SK-N-SH (cell line): ENCODE results near the gene FBXW5. TPM values are rescaled to one million over a fixed set of nuclear protein-coding genes. Genes with fewer than 3 reads are reported as not detected.

Experiments
- CTCF ChIA-PET: fragments of 300-600, 350-600 bp; formaldehyde crosslinking; extraction: SDS; loops from one replicate; lab custom pipeline; 2021; lab: Yijun Ruan, JAX
- POLR2A ChIA-PET: fragments of 350-600 bp; sonication (Branson Sonifier 250); formaldehyde crosslinking; extraction: SDS; loops from one replicate; lab custom pipeline; 2020; ENCODE audit warnings: antibody characterized with exemption, inconsistent platforms; lab: Yijun Ruan, JAX
- DNase-seq: peaks from one replicate; pipeline ENCODE4 v3.0.0; 2012
- H2AFZ ChIP-seq: fragments of 200-600 bp; sonication (generic); 2 replicates; pipeline ENCODE4 v1.8.1; 2016; ENCODE audit warnings: antibody characterized with exemption, mild to moderate bottlenecking, low read depth
- H3F3A ChIP-seq: fragments of 200-600 bp; sonication (generic); replicated peaks from 2 replicates; pipeline ENCODE3; 2016; ENCODE audit warnings: antibody characterized with exemption, mild to moderate bottlenecking; ENCODE audit not compliant: insufficient read depth
- H3K27ac ChIP-seq, 2 experiments: fragments of 200-500 bp in 1 of 2; fragments of 200-600 bp in 1 of 2; sonication (Bioruptor generic) in 1 of 2; sonication (generic), shearing (Covaris generic) in 1 of 2; 2 replicates each; pipeline versions ENCODE4 v1.5.1 to v1.6.1; 2014 to 2016; ENCODE audit warnings: low read depth in 2 of 2, inconsistent platforms in 1 of 2, low read length in 1 of 2, mild to moderate bottlenecking in 1 of 2, mixed read lengths in 1 of 2
- H3K27me3 ChIP-seq: fragments of 200-600 bp; sonication (generic), shearing (Covaris generic); 2 replicates; pipeline ENCODE4 v1.6.1; 2016; ENCODE audit warnings: mixed run types; ENCODE audit not compliant: insufficient read depth
- H3K36me3 ChIP-seq, 2 experiments: fragments of 200-500 bp in 1 of 2; fragments of 200-600 bp in 1 of 2; sonication (Bioruptor generic) in 1 of 2; sonication (generic) in 1 of 2; replicated peaks in 1 of 2; 2 replicates each; pipeline versions ENCODE3 to v1.5.1; 2014 to 2016; ENCODE audit warnings: low read length in 1 of 2, mild to moderate bottlenecking in 1 of 2; ENCODE audit not compliant: insufficient read depth in 2 of 2, control insufficient read depth in 1 of 2
- H3K4me1 ChIP-seq, 2 experiments: fragments of 200-500 bp in 1 of 2; fragments of 200-600 bp in 1 of 2; sonication (Bioruptor generic) in 1 of 2; sonication (generic), shearing (Covaris generic) in 1 of 2; 2 replicates each; pipeline versions ENCODE4 v1.5.1 to v1.6.1; 2014 to 2016; ENCODE audit warnings: low read depth in 1 of 2, low read length in 1 of 2, mixed run types in 1 of 2; ENCODE audit not compliant: insufficient read depth in 2 of 2, control insufficient read depth in 1 of 2
- H3K4me2 ChIP-seq: fragments of 200-600 bp; sonication (generic), shearing (Covaris generic); 2 replicates; pipeline ENCODE4 v1.6.1; 2017; ENCODE audit warnings: mixed run types
- H3K4me3 ChIP-seq, 2 experiments: fragments of 200-500 bp in 1 of 2; fragments of 200-600 bp in 1 of 2; sonication (Bioruptor generic) in 1 of 2; sonication (generic), shearing (Covaris generic) in 1 of 2; 2 replicates each; pipeline versions ENCODE4 v1.5.1 to v1.8.1; 2014 to 2016; ENCODE audit warnings: low read depth in 2 of 2, inconsistent platforms in 1 of 2, low read length in 1 of 2, mild to moderate bottlenecking in 1 of 2, mixed read lengths in 1 of 2, moderate library complexity in 1 of 2
- H3K79me2 ChIP-seq: fragments of 200-600 bp; sonication (generic); 2 replicates; pipeline ENCODE4 v1.8.1; 2017; ENCODE audit warnings: mild to moderate bottlenecking; ENCODE audit not compliant: insufficient read depth
- H3K9ac ChIP-seq: fragments of 200-600 bp; sonication (generic); 2 replicates; pipeline ENCODE4 v1.6.1; 2017; ENCODE audit warnings: mixed run types
- H3K9me2 ChIP-seq: fragments of 200-600 bp; sonication (generic); 2 replicates; pipeline ENCODE4 v1.6.1; 2017; ENCODE audit warnings: mixed run types
- H3K9me3 ChIP-seq: fragments of 200-600 bp; sonication (generic); 2 replicates; pipeline ENCODE4 v1.6.1; 2017; ENCODE audit warnings: mixed run types, mild to moderate bottlenecking, moderate library complexity
- H4K20me1 ChIP-seq: fragments of 200-600 bp; sonication (generic); 2 replicates; pipeline ENCODE4 v1.6.1; 2017; ENCODE audit warnings: mild to moderate bottlenecking, mixed run types; ENCODE audit not compliant: insufficient read depth
- CHD2 ChIP-seq: fragments of 150-350 bp; IDR thresholded peaks from 2 replicates; pipeline ENCODE4 v1.6.1; 2018; ENCODE audit warnings: low read length; ENCODE audit not compliant: partially characterized antibody
- EP300 ChIP-seq, 2 experiments: IDR thresholded peaks; 2 replicates each; pipeline versions ENCODE4 v1.4.0 to v1.6.1; 2012; ENCODE audit warnings: borderline replicate concordance in 1 of 2, low read depth in 1 of 2, low read length in 1 of 2
- FOSL2 ChIP-seq: IDR thresholded peaks from 2 replicates; pipeline ENCODE4 v1.4.0; 2012; ENCODE audit warnings: low read depth, mild to moderate bottlenecking, moderate library complexity, borderline replicate concordance
- GABPA ChIP-seq: IDR thresholded peaks from 2 replicates; pipeline ENCODE4 v1.4.0; 2012; ENCODE audit warnings: low read depth, mild to moderate bottlenecking
- JUND ChIP-seq: IDR thresholded peaks from 2 replicates; pipeline ENCODE4 v1.4.0; 2012
- MXI1 ChIP-seq: IDR thresholded peaks from 2 replicates; pipeline ENCODE4 v1.6.1; 2012; ENCODE audit warnings: mild to moderate bottlenecking, low read depth, low read length, improper control_type of control experiment
- NRF1 ChIP-seq: IDR thresholded peaks from 2 replicates; pipeline ENCODE4 v1.6.1; 2012; ENCODE audit warnings: low read depth, mild to moderate bottlenecking, low read length
- RAD21 ChIP-seq: IDR thresholded peaks from 2 replicates; pipeline ENCODE4 v1.6.1; 2012; ENCODE audit warnings: mild to moderate bottlenecking, low read length
- RCOR1 ChIP-seq: fragments of 150-350 bp; IDR thresholded peaks from 2 replicates; pipeline ENCODE4 v1.6.1; 2017; ENCODE audit warnings: antibody characterized with exemption, low read length
- RXRA ChIP-seq: IDR thresholded peaks from 2 replicates; pipeline ENCODE4 v1.4.0; 2012; ENCODE audit warnings: low read depth, mild to moderate bottlenecking, borderline replicate concordance
- TAF1 ChIP-seq: IDR thresholded peaks from 2 replicates; pipeline ENCODE4 v1.6.1; 2012; ENCODE audit warnings: low read depth, mild to moderate bottlenecking, low read length, moderate library complexity, borderline replicate concordance
- TCF12 ChIP-seq: IDR thresholded peaks from 2 replicates; pipeline ENCODE4 v1.4.0; 2012
- WGBS: methylation state at CpG from one replicate; pipeline ENCODE4 v1.1.6; 2017; ENCODE audit warnings: low lambda C conversion rate; 5-methylcytosine and 5-hydroxymethylcytosine counted together
- polyA plus RNA-seq, 3 experiments: library from polyadenylated mRNA; depleted of rRNA; stranded (reverse); fragments of >200 nt; gene quantifications; 2 replicates each; pipeline ENCODE4 v1.2.3, GENCODE V29; 2012
- TF ChIP-seq, protein P1 (sequence below): IDR thresholded peaks from 2 replicates; pipeline ENCODE4 v1.4.0; 2012; ENCODE audit warnings: low read depth, borderline replicate concordance
- TF ChIP-seq, protein P2 (sequence below): fragments of 150-350 bp; IDR thresholded peaks from 2 replicates; pipeline ENCODE4 v1.6.1; 2016; ENCODE audit warnings: mild to moderate bottlenecking, low read depth, low read length

FBXW5 gene
- polyA plus RNA-seq, 1 of the 3 experiments (the other 2 are of a cell fraction): 78.9 TPM

DNA sequence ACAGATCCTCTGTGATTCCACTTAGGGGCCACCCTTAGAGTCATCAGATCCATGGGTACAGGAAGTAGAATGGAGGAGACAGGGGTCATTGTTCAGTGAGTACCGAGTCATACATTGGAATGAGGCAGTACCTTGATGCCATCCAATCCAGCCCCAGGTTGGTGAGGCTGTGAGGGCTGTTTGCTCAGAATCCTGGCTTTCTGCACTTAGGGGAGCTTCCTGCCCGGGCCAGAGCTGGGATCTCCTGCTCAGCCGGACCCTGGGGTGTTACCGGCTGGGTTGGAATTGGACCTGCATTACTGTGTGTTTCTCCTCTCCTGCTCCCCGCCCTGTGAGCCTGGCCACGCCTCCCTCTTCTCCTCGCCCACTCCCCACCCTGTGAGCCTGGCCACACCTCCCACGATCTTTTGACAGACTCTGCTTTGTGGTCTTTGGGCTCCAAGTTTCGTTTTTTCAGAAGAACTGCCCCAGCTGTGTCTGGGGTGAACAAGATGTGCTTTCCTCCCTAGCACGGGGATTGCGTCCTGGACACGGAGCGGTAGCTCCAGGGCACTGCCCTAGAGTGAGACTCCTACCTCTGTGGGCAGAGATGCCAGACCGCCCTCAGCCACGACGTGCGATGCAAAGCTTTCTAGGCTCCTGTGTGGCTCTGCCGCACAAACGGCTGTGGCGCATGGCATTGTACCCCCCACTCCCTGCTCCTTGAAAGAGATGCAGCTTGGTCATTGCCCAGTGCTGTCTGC, 42.9 kb downstream of the FBXW5 start:
- Histone ChIP-seq H3K36me3 (peaks cover 16 to 18% of the 10 kb centered on the region in 2 experiments), H3K9me3 (no peaks in the 10 kb centered on the region), H3K4me1 (peaks cover 6 to 19% of the 10 kb centered on the region in 2 experiments; a peak in 3 of 4 replicates), H3K4me3 (no peak overlapping the region), H3K9ac (peak overlapping the region; percentile 51)
- 40% methylated on average over 16 of the region's 20 CpGs for WGBS
- DNase-seq: no peak
- TF ChIP-seq CHD2 (no peak), EP300 (IDR thresholded peaks at IDR 0.05; ENCODE audit: borderline replicate concordance in 1 of 2, low read depth in 1 of 2, low read length in 1 of 2) (no peak), FOSL2 (no peak), TCF12 (no peak), TAF1 (no peak), RCOR1 (no peak), RXRA (no peak)
- TF ChIP-seq, protein P1, sequence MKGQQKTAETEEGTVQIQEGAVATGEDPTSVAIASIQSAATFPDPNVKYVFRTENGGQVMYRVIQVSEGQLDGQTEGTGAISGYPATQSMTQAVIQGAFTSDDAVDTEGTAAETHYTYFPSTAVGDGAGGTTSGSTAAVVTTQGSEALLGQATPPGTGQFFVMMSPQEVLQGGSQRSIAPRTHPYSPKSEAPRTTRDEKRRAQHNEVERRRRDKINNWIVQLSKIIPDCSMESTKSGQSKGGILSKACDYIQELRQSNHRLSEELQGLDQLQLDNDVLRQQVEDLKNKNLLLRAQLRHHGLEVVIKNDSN: no peak
- TF ChIP-seq, protein P2, sequence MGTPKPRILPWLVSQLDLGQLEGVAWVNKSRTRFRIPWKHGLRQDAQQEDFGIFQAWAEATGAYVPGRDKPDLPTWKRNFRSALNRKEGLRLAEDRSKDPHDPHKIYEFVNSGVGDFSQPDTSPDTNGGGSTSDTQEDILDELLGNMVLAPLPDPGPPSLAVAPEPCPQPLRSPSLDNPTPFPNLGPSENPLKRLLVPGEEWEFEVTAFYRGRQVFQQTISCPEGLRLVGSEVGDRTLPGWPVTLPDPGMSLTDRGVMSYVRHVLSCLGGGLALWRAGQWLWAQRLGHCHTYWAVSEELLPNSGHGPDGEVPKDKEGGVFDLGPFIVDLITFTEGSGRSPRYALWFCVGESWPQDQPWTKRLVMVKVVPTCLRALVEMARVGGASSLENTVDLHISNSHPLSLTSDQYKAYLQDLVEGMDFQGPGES: no peak
- TF ChIP-seq, all 33 proteins: peak for 0
- H3K79me2 ChIP-seq: peaks cover 16% of the 10 kb centered on the region; the same call in 1 of the 2 replicates
- CTCF ChIA-PET: no interaction called here
- no peak overlapping the region for H2AFZ ChIP-seq
- H3K27me3 ChIP-seq: no peaks in the 10 kb centered on the region
- H3K4me2 ChIP-seq: peak overlapping the region; percentile 45; the same call in 1 of the 2 replicates
- POLR2A ChIA-PET: no interaction called here
- H3K27ac ChIP-seq: peak overlapping the region; percentile 34 to 75
- no peaks in the 10 kb centered on the region for H4K20me1 ChIP-seq
- peaks cover 29% of the 10 kb centered on the region for H3F3A ChIP-seq
- H3K9me2 ChIP-seq: no peaks in the 10 kb centered on the region

DNA sequence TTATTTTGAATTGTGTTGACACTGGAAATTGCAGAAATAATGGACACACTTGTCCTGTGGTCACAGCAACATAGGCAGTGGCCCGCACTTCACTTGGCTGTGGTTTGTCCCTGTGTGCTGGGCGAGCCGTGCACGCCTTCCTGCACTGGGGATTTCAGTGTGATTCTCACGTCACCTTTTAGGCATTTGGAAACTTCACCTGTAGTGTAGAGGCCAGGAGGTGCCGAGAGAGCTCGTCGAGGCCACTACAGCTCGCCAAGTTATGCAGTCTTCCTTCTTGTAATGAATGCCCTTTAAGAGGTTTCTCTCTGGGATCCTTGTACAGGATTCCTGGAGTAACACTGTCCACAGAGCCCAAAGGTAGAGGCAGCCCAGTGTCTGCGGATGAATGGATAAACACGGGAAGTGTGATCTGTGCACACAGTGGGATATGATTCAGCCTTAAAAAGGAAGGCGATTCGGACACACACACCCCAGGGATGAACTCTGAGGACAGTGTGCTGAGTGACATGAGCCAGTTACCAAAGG, 43.5 kb downstream of the FBXW5 start:
- Histone ChIP-seq H3K9ac (peak overlapping the region; percentile 51; the same call in 1 of the 2 replicates), H3K9me3 (no peaks in the 10 kb centered on the region)

More for the DNA sequence above, 43.5 kb downstream of the FBXW5 start:
- no peaks in the 10 kb centered on the region for H3K9me2 ChIP-seq
- POLR2A ChIA-PET: no interaction called here
- no peak for DNase-seq
- 73% methylated on average over 12 of the region's 13 CpGs for WGBS
- H3K27me3 ChIP-seq: no peaks in the 10 kb centered on the region
- H3K36me3 ChIP-seq: peaks cover 16 to 18% of the 10 kb centered on the region in 2 experiments
- no peak overlapping the region for H2AFZ ChIP-seq
- H4K20me1 ChIP-seq: no peaks in the 10 kb centered on the region
- H3F3A ChIP-seq: peaks cover 29% of the 10 kb centered on the region
- CTCF ChIA-PET: no interaction called here
- H3K79me2 ChIP-seq: peaks cover 22% of the 10 kb centered on the region; the same call in 1 of the 2 replicates
- no peak overlapping the region for H3K4me3 ChIP-seq
- H3K27ac ChIP-seq: peak overlapping the region; percentile 34 to 75; a peak in 3 of 4 replicates
- H3K4me2 ChIP-seq: peak overlapping the region; percentile 45; the same call in 1 of the 2 replicates
- H3K4me1 ChIP-seq: peaks cover 6 to 19% of the 10 kb centered on the region in 2 experiments; a peak in 3 of 4 replicates
- no peak for TF ChIP-seq GABPA
- no peak for TF ChIP-seq NRF1
- no peak for TF ChIP-seq MXI1
- TF ChIP-seq JUND: no peak
- no peak for TF ChIP-seq RCOR1
- TF ChIP-seq FOSL2: peak; percentile 7; the same call in 1 of the 2 replicates
- no peak for TF ChIP-seq RAD21
